Cardiac muscle cell (in vitro differentiated cells and primary cell): ENCODE measurements around the gene ZDHHC24. TPM values are rescaled to one million over a fixed set of nuclear protein-coding genes. Genes with fewer than 3 reads are reported as not detected.
"Not testable (repeated sequence)": the region's sequence is repeated elsewhere in the genome, so short reads cannot be mapped to it uniquely, and the experiment has no call there.

Source experiments
- DNase-seq, 2 donors: peaks; one replicate each; pipeline versions ENCODE4 v3.0.0 to v3.0.0-alpha.2; 2010 to 2017; ENCODE audit warnings: low read depth in 1 of 2, low spot score in 1 of 2
- H3K27ac ChIP-seq: fragments of 200-600 bp; sonication (generic); 2 replicates; pipeline ENCODE4 v1.5.1; 2016
- H3K27me3 ChIP-seq: fragments of 200-600 bp; sonication (generic); 2 replicates; pipeline ENCODE4 v1.6.0; 2016; ENCODE audit warnings: control low read depth
- H3K36me3 ChIP-seq: fragments of 200-600 bp; sonication (generic); 2 replicates; pipeline ENCODE4 v1.5.1; 2016; ENCODE audit warnings: control low read depth
- H3K4me1 ChIP-seq: fragments of 200-600 bp; sonication (generic); 2 replicates; pipeline ENCODE4 v1.8.1; 2017; ENCODE audit warnings: low read depth, mild to moderate bottlenecking, mixed run types
- H3K4me3 ChIP-seq: fragments of 200-600 bp; sonication (generic); 2 replicates; pipeline ENCODE4 v1.5.1; 2016; ENCODE audit warnings: mild to moderate bottlenecking
- H3K9me3 ChIP-seq: fragments of 200-600 bp; sonication (generic); 2 replicates; pipeline ENCODE4 v1.5.1; 2017; ENCODE audit warnings: low read depth, mild to moderate bottlenecking, control low read depth
- CTCF ChIP-seq: IDR thresholded peaks from 2 replicates; pipeline ENCODE4 v1.5.1; 2012; ENCODE audit warnings: low read depth, mild to moderate bottlenecking, low read length
- polyA plus RNA-seq: library from polyadenylated mRNA; unstranded; fragments of >200 nt; fragmentation: Nextera tagmentation; extraction: Ambion mirVana; gene quantifications from 2 replicates; pipeline ENCODE4 v1.2.1, GENCODE V29; 2016
- total RNA-seq: library from RNA; depleted of rRNA; stranded (reverse); fragments of >200 nt; gene quantifications from 2 replicates; pipeline ENCODE4 v1.2.3, GENCODE V29; 2016

ZDHHC24 gene
- total and polyA plus RNA-seq, 2 experiments from 2014 or later = 14.7 to 16.9 TPM

DNA sequence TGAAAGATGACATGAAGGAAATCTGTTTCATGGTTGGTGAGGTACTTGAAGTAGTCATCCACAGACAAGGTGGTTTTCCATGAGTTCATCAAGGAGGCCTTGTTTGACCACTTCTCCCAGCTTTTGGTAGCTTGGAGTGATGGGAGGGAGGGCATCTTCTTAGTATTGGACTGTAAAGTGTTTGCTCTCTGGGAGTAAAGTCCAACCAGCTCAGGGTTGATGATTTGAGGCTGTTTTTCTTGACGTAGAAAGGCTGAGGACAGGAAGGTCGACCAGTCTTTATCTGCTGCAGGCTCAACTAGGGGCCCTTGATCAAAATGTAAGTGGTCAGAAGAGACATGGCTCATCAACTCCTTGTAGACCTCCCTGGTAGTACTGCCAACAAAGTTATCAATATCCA, 45.3 kb upstream of the ZDHHC24 start:
- TF ChIP-seq CTCF = no peak
- Histone ChIP-seq H3K27ac (no peak overlapping the region), H3K27me3 (no peaks in the 10 kb centered on the region), H3K36me3 (no peaks in the 10 kb centered on the region), H3K4me1 (peaks cover 7% of the 10 kb centered on the region), H3K9me3 (no peaks in the 10 kb centered on the region), H3K4me3 (no peak overlapping the region)
- DNase-seq = no peak

DNA sequence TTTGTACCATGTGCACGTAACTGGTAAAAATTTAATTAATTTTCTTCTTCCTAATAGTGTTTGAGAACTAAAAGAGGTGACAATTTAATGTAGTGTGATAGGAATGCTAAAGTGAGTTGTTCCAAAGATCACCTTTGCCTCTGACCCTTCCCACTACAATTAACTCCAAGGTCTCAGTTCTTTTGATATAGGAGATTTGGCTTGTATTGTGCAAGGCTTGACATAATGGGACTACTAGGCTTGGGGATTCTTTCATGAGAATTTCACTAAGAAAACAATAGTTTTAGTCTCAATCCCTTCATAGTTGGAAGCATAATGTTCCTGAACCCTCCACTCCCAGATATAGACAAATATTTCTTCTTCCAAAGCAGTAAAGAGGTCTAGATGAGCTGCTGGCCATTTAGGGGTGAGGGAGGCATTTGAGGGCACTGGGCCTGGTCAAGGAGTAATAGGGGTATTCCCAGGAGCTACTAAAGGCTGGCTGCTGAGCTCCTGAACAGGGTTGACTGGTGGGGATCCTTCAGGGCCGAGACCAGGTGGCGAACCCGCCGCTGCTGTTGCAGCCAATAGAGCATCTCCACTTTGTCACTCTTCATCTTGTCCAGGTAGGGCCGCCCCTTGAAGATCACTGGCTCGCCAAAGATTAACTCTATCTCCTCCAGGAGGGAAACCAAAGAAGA, 44.3 kb upstream of the ZDHHC24 start:
- Histone ChIP-seq H3K27me3 (no peaks in the 10 kb centered on the region), H3K4me3 (no peak overlapping the region), H3K4me1 (peaks cover 7% of the 10 kb centered on the region), H3K36me3 (no peaks in the 10 kb centered on the region), H3K9me3 (no peaks in the 10 kb centered on the region), H3K27ac (no peak overlapping the region)
- no peak for TF ChIP-seq CTCF
- no peak for DNase-seq

GRCh38 chr11:66589315-66589714, 43.5 kb upstream of the ZDHHC24 start:
- not testable (repeated sequence) for H3K9me3 ChIP-seq, H3K36me3 ChIP-seq, DNase-seq, H3K4me1 ChIP-seq, H3K4me3 ChIP-seq, H3K27me3 ChIP-seq, H3K27ac ChIP-seq

DNA sequence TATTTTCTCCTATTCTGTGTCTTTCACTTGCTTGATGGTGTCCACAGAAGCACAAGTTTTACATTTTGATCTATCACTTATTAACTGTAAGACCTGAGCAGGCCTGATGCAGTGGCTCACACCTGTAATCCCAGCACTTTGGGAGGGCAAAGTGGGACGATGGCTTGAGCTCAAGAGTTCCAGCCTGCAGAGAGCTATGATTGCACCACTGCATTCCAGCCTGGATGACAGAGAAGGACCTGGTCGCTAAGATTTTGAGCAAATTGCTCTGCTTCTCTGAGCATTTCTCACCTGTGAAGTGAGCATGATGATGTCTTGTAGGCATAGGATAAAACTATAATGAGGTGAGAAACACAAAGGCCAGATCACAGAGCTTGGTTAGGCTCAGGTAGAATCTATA, 40.3 kb upstream of the ZDHHC24 start:
- no peak for DNase-seq
- Histone ChIP-seq H3K4me3 (no peak overlapping the region), H3K4me1 (no peaks in the 10 kb centered on the region), H3K36me3 (no peaks in the 10 kb centered on the region), H3K9me3 (no peaks in the 10 kb centered on the region), H3K27ac (no peak overlapping the region), H3K27me3 (no peaks in the 10 kb centered on the region)
- TF ChIP-seq CTCF = no peak

DNA sequence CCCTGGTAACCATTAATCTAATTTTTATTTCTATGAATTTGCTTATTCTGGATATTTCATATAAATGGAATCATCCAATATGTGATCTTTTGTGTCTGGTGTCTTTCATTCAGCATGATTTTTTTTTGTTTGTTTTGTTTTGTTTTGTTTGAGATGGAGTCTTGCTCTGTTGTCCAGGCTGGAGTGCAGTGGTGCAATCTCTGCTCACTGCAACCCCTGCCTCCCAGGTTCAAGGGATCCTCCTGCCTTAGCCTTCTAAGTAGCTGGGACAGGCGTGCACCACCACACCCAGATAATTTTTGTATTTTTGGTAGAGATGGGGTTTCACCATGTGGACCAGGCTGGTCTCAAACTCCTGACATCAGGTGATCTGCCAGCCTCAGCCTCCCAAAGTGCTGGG, 39.6 kb upstream of the ZDHHC24 start:
- H3K36me3 ChIP-seq, H3K27me3 ChIP-seq, H3K9me3 ChIP-seq, H3K4me3 ChIP-seq, H3K27ac ChIP-seq, DNase-seq, H3K4me1 ChIP-seq: not testable (repeated sequence)

- H3K4me1 ChIP-seq, H3K4me3 ChIP-seq, H3K27ac ChIP-seq, H3K27me3 ChIP-seq, DNase-seq, H3K9me3 ChIP-seq, H3K36me3 ChIP-seq: not testable (repeated sequence)
These were observed 36.8 kb upstream of the ZDHHC24 start for GRCh38 chr11:66582565-66583147.

DNA sequence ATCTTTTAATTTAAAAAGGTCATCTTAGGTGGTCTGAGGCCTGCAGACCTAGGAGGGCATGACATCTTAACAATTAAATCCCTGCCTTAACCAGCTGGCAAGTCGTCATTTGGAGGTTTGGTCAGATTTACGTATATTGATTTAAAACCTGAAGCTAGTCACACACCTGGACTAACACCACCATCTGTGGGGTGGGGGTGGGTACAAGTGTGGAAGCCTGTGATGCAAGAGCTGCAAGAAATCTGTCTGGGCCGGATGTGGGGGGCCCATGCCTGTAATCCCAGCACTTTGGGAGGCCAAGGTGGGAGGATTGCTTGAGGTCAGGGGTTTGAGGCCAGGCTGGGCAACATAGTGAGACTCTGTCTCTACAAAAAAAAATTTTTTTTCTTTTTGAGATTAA, 35.4 kb upstream of the ZDHHC24 start:
- Histone ChIP-seq H3K27ac (no peak overlapping the region), H3K4me1 (no peaks in the 10 kb centered on the region), H3K9me3 (no peaks in the 10 kb centered on the region), H3K4me3 (no peak overlapping the region), H3K36me3 (no peaks in the 10 kb centered on the region), H3K27me3 (no peaks in the 10 kb centered on the region)
- no peak for DNase-seq
- no peak for TF ChIP-seq CTCF
